ENCODE measurements around the gene NDUFA8. TPM values are rescaled to one million over a fixed set of nuclear protein-coding genes. Genes with fewer than 3 reads are reported as not detected.

NDUFA8 gene
- total RNA-seq, 1 experiment from 2014 or later = 84.6 TPM

GRCh38 chr9:122126331-122127261 lies 33.0 kb downstream of the NDUFA8 start:
- ChIA-PET CTCF (interaction anchor here (0.6 to 4.6 kb wide), 8 partner anchors 8 to 729 kb away, joined by 3 to 47 read pairs (median 4); no protein-coding TSS in a partner anchor), POLR2A (ENCODE audit: unreplicated experiment) (interaction anchor here (0.6 kb wide), 1 partner anchor 239 kb away, joined by 6 read pairs; no protein-coding TSS in a partner anchor)
- H3K4me2 ChIP-seq = no peak overlapping the region
- no peaks in the 10 kb centered on the region for H3K79me2 ChIP-seq (ENCODE audit: low read depth)
- intact Hi-C loops (cut with micrococcal nuclease; ENCODE audit: unreplicated experiment) = loop anchor here (5.0 kb wide), 1 partner anchor 1221 kb away; no protein-coding TSS in a partner anchor
- no TSS peak for BruUV-seq (replicated peaks)
- no peaks in the 10 kb centered on the region for H3K9me3 ChIP-seq (ENCODE audit: insufficient read depth, low read depth)
- no peak overlapping the region for H3K27ac ChIP-seq
- no peaks in the 10 kb centered on the region for H4K20me1 ChIP-seq (ENCODE audit: insufficient read depth)
- no peak for TF ChIP-seq EZH2 (IDR thresholded peaks at IDR 0.05; ENCODE audit: low read depth)
- TF ChIP-seq, protein P1, sequence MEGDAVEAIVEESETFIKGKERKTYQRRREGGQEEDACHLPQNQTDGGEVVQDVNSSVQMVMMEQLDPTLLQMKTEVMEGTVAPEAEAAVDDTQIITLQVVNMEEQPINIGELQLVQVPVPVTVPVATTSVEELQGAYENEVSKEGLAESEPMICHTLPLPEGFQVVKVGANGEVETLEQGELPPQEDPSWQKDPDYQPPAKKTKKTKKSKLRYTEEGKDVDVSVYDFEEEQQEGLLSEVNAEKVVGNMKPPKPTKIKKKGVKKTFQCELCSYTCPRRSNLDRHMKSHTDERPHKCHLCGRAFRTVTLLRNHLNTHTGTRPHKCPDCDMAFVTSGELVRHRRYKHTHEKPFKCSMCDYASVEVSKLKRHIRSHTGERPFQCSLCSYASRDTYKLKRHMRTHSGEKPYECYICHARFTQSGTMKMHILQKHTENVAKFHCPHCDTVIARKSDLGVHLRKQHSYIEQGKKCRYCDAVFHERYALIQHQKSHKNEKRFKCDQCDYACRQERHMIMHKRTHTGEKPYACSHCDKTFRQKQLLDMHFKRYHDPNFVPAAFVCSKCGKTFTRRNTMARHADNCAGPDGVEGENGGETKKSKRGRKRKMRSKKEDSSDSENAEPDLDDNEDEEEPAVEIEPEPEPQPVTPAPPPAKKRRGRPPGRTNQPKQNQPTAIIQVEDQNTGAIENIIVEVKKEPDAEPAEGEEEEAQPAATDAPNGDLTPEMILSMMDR (conservative IDR thresholded peaks at IDR 0.05) = no peak
- no peak overlapping the region for H2AFZ ChIP-seq
- H3K4me3 ChIP-seq = no peak overlapping the region
- no peaks in the 10 kb centered on the region for H3K36me3 ChIP-seq (ENCODE audit: low read depth)
- H3F3A ChIP-seq (ENCODE audit: insufficient read depth, low read depth) = no peaks in the 10 kb centered on the region
- peak in 1 of 2 experiments; percentile 35 for DNase-seq
- H3K4me1 ChIP-seq (replicated peaks; ENCODE audit: insufficient read depth) = no peaks in the 10 kb centered on the region
- H3K27me3 ChIP-seq (ENCODE audit: insufficient read depth, low read depth) = no peaks in the 10 kb centered on the region
- H3K9me2 ChIP-seq (ENCODE audit: insufficient read depth) = no peaks in the 10 kb centered on the region

GRCh38 chr9:122125509-122126330 lies 33.9 kb downstream of the NDUFA8 start:
- no peaks in the 10 kb centered on the region for H3K36me3 ChIP-seq (ENCODE audit: low read depth)
- H3F3A ChIP-seq (ENCODE audit: insufficient read depth, low read depth) = no peaks in the 10 kb centered on the region
- H3K27ac ChIP-seq = no peak overlapping the region
- no peak overlapping the region for H3K4me2 ChIP-seq
- peak in 1 of 2 experiments; percentile 42 for DNase-seq
- no peak for TF ChIP-seq EZH2 (IDR thresholded peaks at IDR 0.05; ENCODE audit: low read depth)
- TF ChIP-seq, protein P1 (conservative IDR thresholded peaks at IDR 0.05) = peak; percentile 40; the same call in 1 of the 2 replicates
- H3K9me3 ChIP-seq (ENCODE audit: insufficient read depth, low read depth) = no peaks in the 10 kb centered on the region
- no peak overlapping the region for H2AFZ ChIP-seq
- no peaks in the 10 kb centered on the region for H3K9me2 ChIP-seq (ENCODE audit: insufficient read depth)
- no peaks in the 10 kb centered on the region for H3K27me3 ChIP-seq (ENCODE audit: insufficient read depth, low read depth)
- intact Hi-C loops (cut with micrococcal nuclease; ENCODE audit: unreplicated experiment) = loop anchor here (1.0 to 5.0 kb wide), 4 partner anchors 225 to 1222 kb away; no protein-coding TSS in a partner anchor
- H3K4me3 ChIP-seq = no peak overlapping the region
- ChIA-PET CTCF (interaction anchor here (0.6 to 4.6 kb wide), 7 partner anchors 10 to 730 kb away, joined by 3 to 47 read pairs (median 4); no protein-coding TSS in a partner anchor), POLR2A (ENCODE audit: unreplicated experiment) (interaction anchor here (0.6 kb wide), 1 partner anchor 240 kb away, joined by 6 read pairs; no protein-coding TSS in a partner anchor)
- H3K79me2 ChIP-seq (ENCODE audit: low read depth) = no peaks in the 10 kb centered on the region
- no peaks in the 10 kb centered on the region for H4K20me1 ChIP-seq (ENCODE audit: insufficient read depth)
- no TSS peak for BruUV-seq (replicated peaks)
- no peaks in the 10 kb centered on the region for H3K4me1 ChIP-seq (replicated peaks; ENCODE audit: insufficient read depth)

DNA sequence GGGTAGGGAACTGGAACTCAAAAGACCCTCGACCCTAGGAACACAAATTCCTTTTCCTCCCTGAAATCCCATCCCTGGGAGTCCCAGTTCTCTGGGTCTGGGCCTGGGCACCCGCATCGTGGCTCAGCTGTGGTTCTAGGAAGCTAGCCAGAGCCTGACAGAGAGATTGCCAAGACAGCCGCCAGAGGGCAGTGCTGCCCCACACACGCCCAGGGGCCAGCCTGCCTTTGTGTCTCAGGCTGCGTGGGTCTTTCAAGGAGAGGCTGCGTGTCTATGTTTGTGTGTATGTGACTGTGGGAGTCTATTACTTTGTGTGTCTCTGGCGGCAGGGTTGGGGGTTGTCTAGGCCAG lies 34.4 kb downstream of the NDUFA8 start:
- Histone ChIP-seq H3K36me3 (ENCODE audit: low read depth) (no peaks in the 10 kb centered on the region), H3K9me2 (ENCODE audit: insufficient read depth) (no peaks in the 10 kb centered on the region), H3K9me3 (ENCODE audit: insufficient read depth, low read depth) (no peaks in the 10 kb centered on the region), H3K79me2 (ENCODE audit: low read depth) (no peaks in the 10 kb centered on the region), H3K4me1 (replicated peaks; ENCODE audit: insufficient read depth) (no peaks in the 10 kb centered on the region), H3K4me2 (no peak overlapping the region), H2AFZ (no peak overlapping the region), H3F3A (ENCODE audit: insufficient read depth, low read depth) (no peaks in the 10 kb centered on the region), H3K27me3 (ENCODE audit: insufficient read depth, low read depth) (no peaks in the 10 kb centered on the region), H3K4me3 (no peak overlapping the region), H4K20me1 (ENCODE audit: insufficient read depth) (no peaks in the 10 kb centered on the region), H3K27ac (no peak overlapping the region)
- BruUV-seq (replicated peaks) = no TSS peak
- no peak for TF ChIP-seq EZH2 (IDR thresholded peaks at IDR 0.05; ENCODE audit: low read depth)
- TF ChIP-seq, protein P1 (conservative IDR thresholded peaks at IDR 0.05) = peak; percentile 95
- ChIA-PET POLR2A (ENCODE audit: unreplicated experiment) (no interaction called here), CTCF (interaction anchor here (0.6 to 4.6 kb wide), 8 partner anchors 9 to 684 kb away, joined by 3 to 47 read pairs (median 6); no protein-coding TSS in a partner anchor)
- peak; percentile 46 to 80 for DNase-seq
- intact Hi-C loops (cut with micrococcal nuclease; ENCODE audit: unreplicated experiment) = loop anchor here (1.0 to 5.0 kb wide), 4 partner anchors 225 to 1222 kb away; no protein-coding TSS in a partner anchor

All from PC-9 (cell line).